GM21825 (cell line): ENCODE results near the gene GNA15.

Experiments
- ATAC-seq: cut with Tn5 transposase; IDR thresholded peaks from one replicate; pipeline ENCODE4 v1.9.1; 2021; ENCODE audit warnings: mild to moderate bottlenecking, moderate library complexity; ENCODE audit not compliant: unreplicated experiment

The GNA15 gene

GRCh38 chr19:3119693-3120380, 16.0 kb upstream of the GNA15 start:
- no peak for ATAC-seq

GRCh38 chr19:3120611-3121276, 15.1 kb upstream of the GNA15 start:
- no peak for ATAC-seq

- no peak for ATAC-seq
Observed at GRCh38 chr19:3121396-3121795, 14.4 kb upstream of the GNA15 start.

GRCh38 chr19:3121821-3122511, 13.9 kb upstream of the GNA15 start:
- no peak for ATAC-seq

- ATAC-seq: no peak
Observed at GRCh38 chr19:3122512-3122870, 13.3 kb upstream of the GNA15 start.

- ATAC-seq: no peak
Observed at GRCh38 chr19:3123088-3123721, 12.6 kb upstream of the GNA15 start.

GRCh38 chr19:3123956-3124355, 11.9 kb upstream of the GNA15 start:
- no peak for ATAC-seq

GRCh38 chr19:3124630-3125029, 11.2 kb upstream of the GNA15 start:
- ATAC-seq: no peak

- no peak for ATAC-seq
Observed at GRCh38 chr19:3125900-3126524, 9.8 kb upstream of the GNA15 start.

GRCh38 chr19:3129112-3129511, 6.7 kb upstream of the GNA15 start:
- ATAC-seq: no peak

GRCh38 chr19:3131168-3131567, 4.7 kb upstream of the GNA15 start:
- no peak for ATAC-seq

- peak; percentile 60 for ATAC-seq
Observed at GRCh38 chr19:3132971-3133792, 2.7 kb upstream of the GNA15 start.

GRCh38 chr19:3133793-3134116, 2.1 kb upstream of the GNA15 start:
- no peak for ATAC-seq

GRCh38 chr19:3136684-3137055, 837 bp downstream of the GNA15 start:
- no peak for ATAC-seq

GRCh38 chr19:3137119-3137518, 1.3 kb downstream of the GNA15 start:
- ATAC-seq: no peak

GRCh38 chr19:3138268-3138667, 2.4 kb downstream of the GNA15 start:
- no peak for ATAC-seq

- no peak for ATAC-seq
Observed at GRCh38 chr19:3140667-3141038, 4.8 kb downstream of the GNA15 start.

- no peak for ATAC-seq
Observed at GRCh38 chr19:3142292-3142670, 6.4 kb downstream of the GNA15 start.

- no peak for ATAC-seq
Observed at GRCh38 chr19:3142781-3143337, 7.0 kb downstream of the GNA15 start.

GRCh38 chr19:3145909-3146676, 10.3 kb downstream of the GNA15 start:
- ATAC-seq: no peak
